Activated CD8-positive, alpha-beta memory T cell treated with anti-CD3 and anti-CD28 coated beads for 24 hours (primary cell): ENCODE measurements around the gene EZH2.

Experiments
- DNase-seq: peaks from one replicate; pipeline ENCODE4 v3.0.0-alpha.2; 2020

EZH2 gene

DNA sequence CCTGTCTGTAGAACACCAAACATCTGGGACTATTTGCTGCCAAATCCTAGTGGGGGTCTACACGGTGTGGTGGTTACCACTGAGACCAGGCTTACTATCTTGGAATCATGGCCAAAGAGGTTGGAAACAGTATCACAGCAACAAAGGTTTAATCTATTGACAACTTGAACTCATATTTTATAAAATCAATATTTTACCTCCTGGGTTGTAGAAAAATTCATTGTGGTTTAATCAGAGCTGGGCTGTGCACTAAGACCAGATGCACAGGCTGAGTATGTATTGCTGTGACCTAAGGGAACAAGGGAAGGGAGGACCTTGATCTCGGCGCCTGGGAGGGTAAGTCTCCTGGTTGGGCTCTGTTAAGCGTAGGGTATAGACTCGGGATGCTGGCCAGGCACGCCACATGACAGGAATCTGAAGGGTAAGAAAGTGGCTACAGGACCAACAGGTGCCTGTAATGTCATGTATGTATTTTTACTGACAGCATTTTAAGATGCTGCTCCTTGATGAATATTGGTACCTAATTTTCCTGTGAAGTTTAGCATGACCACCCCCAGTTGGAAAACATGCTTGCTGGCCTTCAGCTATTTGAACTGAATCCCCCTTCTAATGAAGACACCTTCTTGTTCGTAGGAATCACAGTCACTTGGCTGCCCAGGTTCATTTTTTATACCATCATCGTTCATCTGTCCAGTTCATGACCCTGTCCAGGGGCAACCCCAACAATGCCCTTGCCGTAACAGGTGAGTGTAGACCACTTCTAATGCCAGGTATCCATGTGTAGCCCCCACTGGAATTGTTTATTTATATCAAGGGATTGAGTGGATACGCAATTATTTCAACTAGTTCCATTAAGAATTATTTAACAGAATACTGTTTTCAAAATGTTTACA is 79.5 kb downstream of the EZH2 start:
- DNase-seq = no peak

DNA sequence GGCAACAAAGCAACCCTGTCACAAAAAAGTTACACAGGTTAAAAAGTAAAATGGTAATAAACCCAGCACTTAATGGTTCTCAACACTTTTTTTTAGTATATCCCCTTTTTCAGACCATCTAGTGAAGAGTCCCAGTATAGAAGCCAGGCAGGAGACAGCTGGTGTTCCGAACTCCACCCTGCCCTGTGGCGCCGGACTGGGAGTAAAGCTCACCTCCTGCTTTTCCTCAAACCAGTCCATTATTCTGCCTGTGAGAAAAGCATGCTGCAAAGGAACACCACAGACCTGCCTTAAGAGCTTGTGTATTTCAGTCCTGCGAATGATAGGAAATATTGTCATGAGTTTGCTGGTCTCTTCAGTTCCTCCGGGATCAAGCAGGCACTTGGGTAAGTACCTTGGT is 81.0 kb downstream of the EZH2 start:
- no peak for DNase-seq

- no peak for DNase-seq
Measured at GRCh38 chr7:148802101-148802493, 82.0 kb downstream of the EZH2 start.

GRCh38 chr7:148800677-148801076 is 83.4 kb downstream of the EZH2 start:
- no peak for DNase-seq

DNA sequence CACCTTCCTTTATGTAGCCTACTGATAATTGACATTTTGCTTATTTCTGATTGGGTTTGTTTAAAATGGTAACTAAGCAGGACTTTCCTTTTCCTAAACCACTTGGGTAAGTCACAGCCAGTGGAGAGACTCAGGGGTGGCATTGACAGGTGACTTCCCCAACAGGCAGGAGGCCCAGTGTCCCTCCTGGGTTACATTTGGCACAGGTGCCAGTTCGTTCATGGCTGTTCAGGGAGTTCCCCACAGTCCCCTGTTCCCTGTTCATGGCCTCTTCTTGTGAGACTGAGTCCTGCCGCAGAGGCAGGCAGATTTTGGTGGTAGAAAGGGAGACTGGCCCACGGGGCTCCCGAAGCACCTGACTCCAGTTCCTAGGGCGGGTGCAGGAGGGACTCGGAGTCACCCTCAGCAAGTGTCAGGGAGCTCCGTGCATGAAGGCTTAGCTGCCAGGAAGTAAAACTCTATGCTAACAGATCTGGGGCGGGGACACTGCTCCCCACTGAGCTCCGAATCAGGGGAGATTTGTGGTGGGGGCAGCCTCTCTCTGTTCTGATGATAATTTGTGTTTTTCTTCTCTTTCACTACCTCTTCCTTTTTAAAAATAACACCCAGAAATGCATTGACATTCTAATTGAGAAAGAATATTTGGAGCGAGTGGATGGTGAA is 84.1 kb downstream of the EZH2 start:
- no peak for DNase-seq

DNA sequence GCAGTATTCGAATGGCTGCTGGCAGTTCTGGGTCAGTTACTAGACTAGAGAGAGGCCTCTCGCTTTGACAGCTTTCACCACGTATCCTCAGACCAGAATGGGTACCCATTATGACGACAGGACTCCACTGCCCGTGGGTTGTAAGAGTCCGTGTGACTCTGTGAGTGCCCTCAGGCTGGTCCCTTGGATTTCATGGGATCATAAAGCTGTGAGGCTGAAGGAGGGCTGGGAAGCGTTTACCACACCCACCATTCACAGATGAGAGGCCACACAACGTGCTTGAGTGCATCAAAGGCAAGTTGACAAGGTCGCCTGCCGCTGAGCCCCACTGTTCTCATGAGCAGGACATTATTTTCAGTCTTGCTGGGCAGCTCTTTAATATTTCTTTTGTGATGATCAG is 87.2 kb downstream of the EZH2 start:
- DNase-seq = no peak

DNA sequence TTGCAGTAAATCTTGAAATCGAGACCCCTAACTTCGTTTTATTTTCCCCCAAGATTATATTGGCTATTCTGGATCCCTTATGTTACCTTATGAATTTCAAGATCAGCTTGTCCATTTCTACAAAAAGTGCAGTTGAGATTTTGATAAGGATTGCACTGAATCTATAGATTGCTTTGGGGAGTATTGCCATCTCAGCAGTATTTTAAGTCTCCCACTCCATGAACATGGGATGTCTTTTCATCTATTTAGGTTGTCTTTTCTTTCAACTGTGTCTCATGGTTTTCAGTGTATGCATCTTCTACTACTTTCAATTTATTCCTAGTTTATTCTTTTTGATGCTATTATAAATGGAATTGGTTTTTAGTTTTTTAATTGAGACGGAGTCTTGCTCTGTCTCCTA is 89.6 kb downstream of the EZH2 start:
- DNase-seq = no peak

DNA sequence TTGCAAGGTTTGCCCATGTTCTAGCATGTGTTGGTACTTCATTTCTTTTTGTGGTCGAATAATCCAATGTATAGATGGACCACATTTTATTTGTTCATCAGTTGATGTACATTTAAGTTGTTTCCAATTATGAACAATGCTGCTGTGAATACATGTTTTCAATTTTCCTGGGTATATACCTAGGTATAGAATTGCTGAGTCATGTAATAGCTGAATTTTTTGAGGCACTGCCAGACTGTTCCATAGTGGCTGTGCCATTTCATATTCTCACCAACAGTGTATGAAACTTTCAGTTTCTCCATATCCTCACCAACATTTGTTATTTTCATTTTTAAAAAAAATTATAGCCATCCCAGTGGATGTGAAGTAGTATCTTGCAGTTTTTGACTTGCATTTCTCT is 90.5 kb downstream of the EZH2 start:
- no peak for DNase-seq

GRCh38 chr7:148791546-148791945 is 92.5 kb downstream of the EZH2 start:
- DNase-seq = no peak

DNA sequence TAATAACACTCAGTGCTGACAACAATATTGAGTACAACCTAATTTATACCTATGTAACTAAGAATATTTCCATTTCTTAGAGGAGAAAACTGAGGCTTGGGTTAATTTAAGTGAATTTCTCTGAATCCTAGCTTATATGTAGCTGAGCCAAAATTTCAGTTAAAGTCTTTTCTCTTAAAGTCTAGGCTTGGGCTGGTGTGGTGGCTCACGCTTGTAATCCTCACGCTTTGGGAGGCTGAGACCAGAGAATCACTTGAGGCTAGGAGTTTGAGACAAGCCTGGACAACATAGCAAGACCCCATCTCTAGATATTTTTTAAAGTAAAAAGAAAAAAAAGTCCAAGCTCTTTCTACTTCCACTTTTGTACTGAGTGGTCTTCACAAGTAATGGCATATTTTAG is 93.2 kb downstream of the EZH2 start:
- no peak for DNase-seq

- DNase-seq = no peak
Measured at GRCh38 chr7:148790131-148790726, 93.9 kb downstream of the EZH2 start.

GRCh38 chr7:148789220-148789619 is 94.9 kb downstream of the EZH2 start:
- no peak for DNase-seq

- no peak for DNase-seq
Measured at GRCh38 chr7:148787571-148788295, 96.4 kb downstream of the EZH2 start.

DNA sequence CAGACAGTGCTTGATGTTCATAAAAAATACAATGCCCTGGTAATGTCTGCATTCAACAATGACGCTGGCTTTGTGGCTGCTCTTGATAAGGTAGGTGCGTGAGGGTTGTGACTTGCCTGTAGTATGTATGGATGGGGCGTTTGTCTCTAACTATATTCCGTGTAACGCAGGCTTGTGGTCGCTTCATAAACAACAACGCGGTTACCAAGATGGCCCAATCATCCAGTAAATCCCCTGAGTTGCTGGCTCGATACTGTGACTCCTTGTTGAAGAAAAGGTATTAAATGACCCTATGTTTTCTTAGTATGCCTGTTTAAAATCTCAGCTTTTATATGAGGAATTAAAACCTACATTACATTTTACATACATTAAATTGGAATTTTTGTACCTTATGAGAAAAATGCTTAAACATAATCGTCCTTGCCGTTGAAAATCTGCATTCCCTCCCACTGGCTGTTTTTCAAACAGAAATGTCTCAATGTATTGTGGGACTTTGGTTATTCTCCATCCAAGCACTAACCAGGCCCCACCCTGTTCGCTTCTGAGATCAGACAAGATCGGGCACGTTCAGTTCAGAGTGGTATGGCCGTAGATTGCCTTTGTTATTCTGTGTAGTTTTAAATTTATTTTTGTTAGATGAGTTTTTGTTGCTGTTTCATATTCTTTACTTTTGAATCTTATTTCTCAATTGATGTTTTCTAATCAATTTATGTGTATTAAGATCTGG is 100.1 kb downstream of the EZH2 start:
- DNase-seq = no peak

DNA sequence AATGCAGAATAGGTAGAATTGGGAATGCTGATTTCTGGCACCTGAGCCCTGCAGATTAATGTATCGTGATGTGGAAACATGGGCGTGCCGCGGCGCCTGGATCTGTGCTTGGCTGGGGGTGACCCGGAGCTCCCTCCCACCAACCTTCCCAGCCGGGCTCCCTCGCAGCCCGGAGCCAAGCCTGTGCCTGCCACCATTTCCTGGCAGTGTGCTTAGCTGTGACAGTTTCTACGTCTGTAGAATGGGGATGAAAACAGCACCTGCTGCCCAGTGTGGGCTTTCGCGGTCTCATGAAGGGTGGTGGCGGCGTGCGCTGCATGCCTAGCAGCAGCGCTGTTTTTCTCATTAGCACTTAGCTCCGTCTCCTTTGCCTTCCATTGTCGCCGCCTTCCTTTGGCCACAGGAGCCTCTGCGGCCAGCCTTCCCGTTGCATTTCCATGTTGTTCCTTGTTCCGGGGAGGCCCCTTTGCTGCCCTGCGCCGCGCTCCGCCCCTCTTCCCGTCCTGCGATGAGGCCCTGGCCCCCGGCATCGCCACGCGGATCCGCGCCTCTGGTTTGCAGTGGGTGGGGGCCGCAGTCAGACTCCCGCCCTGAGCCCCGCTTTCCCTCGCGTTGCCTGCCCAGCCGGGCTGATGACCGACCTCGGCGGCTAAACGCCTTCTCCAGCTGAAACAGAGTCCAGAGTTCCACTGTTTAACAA is 101.2 kb downstream of the EZH2 start:
- DNase-seq = no peak

GRCh38 chr7:148774471-148774870 is 109.6 kb downstream of the EZH2 start:
- DNase-seq = no peak

DNA sequence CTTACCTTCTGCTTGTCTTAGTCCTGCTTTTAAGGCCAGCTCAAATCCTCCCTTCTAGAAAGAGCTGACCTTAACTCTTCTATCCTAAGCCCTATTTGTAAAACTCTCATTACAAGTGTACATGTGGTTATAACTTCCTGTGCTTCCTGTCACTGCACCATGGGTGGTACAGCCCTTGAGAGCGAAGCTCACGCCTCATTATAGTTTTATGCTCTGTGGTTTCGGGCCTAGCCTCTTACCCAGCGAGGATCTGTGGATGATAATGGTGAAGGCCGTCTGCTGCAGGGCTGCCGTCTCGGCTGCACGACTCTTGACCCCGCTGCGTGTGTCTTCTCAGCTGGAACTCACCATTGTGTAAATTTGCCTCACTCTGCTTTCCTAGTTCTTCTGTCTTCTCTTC is 110.8 kb downstream of the EZH2 start:
- DNase-seq = peak; percentile 61

DNA sequence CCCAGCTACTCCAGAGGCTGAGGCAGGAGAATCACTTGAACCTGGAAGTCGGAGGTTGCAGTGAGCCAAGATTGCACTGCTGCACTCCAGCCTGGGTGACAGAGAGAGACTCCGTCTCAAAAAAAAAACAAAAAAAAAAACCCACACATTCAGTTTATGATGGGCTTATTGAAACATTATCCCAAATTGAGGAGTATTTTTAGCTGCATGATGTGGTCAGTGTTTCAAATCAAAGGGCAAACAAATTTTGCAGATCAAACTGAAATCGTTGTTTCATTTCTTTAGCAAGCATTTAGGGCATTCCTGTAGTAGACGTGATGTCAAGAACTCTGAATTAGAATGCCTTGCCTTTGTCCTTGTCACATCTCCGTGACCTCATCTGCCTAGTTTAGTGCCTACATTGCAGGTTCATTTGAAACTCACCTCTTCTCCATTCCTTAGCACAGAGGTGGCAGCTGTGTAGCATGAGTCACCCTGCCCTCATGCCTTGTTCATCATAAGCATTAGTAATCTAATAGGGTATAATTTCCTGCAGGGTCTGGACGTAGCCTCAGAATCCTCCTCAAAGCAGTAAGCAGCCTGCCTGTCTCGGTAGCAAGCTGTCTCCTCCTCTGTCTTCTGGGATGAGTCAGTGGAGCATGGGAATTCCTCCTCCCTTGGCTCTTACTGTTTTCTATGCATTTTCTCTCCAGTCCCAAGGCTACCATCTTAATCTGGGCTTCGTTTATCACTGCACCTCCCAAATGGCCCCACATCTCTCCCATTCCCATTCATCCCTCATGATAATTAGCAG is 111.6 kb downstream of the EZH2 start:
- DNase-seq = no peak

DNA sequence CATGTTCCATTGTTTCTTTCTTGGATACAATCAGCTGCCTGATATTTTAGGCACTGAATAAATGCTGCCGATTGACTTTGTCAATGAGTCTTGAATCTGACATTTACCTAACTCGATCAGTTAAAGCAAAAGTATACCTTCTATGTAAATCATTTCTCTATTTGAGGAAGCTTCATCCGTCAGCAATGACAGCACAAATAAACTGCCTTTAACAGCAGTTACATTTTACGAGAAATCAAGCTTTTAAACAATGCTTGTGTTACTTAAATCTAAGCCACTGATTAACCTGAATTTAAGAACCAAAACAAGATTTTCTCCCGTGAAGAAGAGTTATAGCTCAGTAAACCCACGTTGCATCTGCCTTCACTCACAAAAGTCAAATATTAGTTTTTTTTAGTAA is 114.1 kb downstream of the EZH2 start:
- no peak for DNase-seq

DNA sequence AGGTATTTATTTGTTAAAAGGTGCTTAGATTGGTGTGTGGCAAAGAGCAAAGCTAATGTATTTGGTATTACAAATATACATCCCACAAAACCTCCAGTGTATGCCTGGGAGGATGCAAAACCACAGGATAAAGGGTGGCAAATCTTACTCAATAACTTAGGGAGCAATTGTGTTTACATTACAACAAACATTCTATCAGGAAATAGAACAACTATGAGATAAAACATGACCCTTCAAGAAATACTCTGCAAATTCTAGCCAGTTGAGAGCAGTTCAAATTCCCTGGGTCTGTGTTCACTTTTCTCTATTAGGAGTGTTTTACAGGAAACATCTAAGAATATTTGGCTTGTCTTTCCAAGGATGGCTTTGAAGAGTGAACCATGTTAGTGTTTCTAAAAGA is 120.5 kb downstream of the EZH2 start:
- DNase-seq = no peak
